Esophagus mucosa (tissue), 1 donor: Measurements from ENCODE around the gene MEGF9. TPM values are rescaled to one million over a fixed set of nuclear protein-coding genes. Genes with fewer than 3 reads are reported as not detected.
A peak's percentile ranks its signal among the peaks of the same experiment; 100 is the strongest.
"Not testable (repeated sequence)": the region's sequence is repeated elsewhere in the genome, so short reads cannot be mapped to it uniquely, and the experiment has no call there.

Experiments
- ATAC-seq: fragments of 200-7000 bp; cut with Tn5 transposase; one replicate; pipeline ENCODE4 v1.9.1; 2020
- total RNA-seq: library from RNA; stranded (reverse); gene quantifications from one replicate; pipeline ENCODE4 v1.2.4, GENCODE V29; 2023
- donor health status: DM: yes; HTN: yes; CAD: no.

The MEGF9 gene
- total RNA-seq, 1 donor from 2014 or later = 9.8 TPM

DNA sequence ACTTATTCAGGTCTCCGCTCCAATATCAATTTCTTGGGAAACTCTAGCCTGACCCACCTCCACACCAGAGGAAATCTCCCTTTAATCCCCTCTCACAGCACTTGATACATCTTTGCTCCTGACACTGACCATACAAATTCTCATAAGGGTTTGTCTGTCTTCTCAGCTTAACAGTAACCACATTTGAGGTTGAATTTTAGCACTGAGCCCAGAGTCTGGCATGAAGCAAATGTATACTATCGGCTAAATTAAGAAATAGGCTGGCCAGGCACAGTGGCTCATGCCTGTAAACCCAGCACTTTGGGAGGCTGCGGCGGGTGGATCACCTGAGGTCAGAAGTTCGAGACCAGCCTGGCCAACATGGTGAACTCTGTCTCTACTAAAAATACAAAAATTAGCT, 144.0 kb downstream of the MEGF9 start:
- ATAC-seq = no peak

DNA sequence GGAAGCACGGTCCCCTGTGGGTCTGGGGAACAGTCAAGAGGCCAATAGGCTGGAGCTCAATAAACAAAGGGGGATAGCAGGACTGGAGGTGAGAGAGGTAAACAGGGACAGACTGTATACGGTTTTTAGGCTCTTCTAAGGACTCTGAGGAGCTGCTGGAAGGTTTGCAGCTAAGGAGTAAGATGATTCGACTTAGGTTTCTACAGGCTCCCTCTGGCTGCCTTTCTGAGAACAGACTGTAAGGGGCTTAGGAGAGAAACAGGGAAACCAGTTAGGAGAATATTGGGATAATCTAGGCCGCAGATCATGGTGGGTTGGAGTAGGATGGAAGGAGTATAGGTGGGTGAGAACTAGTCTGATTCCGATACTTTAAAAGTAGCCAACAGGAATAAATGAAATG, 144.7 kb downstream of the MEGF9 start:
- ATAC-seq = no peak

DNA sequence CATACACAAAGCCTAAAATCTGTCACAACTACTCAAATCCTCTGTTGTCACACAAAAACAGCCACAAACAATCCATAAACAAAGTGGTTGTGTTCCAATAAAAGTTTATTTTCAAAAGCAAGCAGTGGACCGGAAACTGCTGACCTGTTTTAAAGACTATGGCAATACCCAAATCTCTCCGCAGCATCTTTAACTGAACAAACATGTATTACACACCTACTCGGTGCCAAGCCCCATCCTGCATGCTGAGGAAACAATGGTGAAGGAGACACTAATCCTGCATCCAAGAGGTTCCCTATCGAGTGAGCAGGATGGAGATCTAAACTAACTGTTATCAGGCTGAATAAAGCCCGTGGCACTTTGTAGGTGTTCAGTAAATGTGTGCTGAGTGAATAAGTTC, 145.5 kb downstream of the MEGF9 start:
- no peak for ATAC-seq

DNA sequence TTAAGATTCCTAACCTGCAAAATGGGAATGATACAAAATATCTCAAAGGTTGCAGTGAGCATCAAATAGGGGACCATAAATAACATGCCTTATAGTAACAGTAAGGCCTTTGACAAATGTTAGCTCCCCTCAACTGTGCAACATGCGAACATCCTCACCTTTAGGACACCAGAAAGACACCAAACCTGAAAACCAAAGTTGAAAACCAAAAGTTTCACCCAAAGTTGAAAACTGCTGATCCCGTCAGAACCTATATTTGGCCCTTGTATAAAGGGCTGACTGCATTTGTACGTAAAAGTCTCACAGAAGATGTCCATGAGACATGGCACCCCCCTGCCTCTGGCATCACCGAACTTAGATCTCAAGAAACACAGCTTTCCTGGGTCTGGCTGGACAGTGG, 146.4 kb downstream of the MEGF9 start:
- no peak for ATAC-seq

DNA sequence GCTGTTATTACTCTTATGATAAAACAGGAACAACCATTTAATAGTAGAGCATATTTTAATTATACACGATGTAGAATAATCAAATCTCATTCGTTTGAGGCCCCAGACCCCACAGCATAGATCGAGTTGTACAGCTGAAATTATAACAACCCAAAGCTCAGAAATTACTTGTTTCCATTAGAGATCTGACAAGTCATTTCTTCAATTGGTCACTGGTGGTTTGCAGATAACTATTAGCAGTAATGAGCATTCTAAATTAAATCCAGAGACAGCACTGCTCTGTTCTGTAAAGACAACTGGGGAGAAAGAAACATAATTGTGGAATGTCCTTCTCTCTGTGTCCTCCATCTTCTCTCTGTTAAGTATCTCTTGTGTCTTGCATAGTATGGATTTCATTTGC, 147.2 kb downstream of the MEGF9 start:
- no peak for ATAC-seq

DNA sequence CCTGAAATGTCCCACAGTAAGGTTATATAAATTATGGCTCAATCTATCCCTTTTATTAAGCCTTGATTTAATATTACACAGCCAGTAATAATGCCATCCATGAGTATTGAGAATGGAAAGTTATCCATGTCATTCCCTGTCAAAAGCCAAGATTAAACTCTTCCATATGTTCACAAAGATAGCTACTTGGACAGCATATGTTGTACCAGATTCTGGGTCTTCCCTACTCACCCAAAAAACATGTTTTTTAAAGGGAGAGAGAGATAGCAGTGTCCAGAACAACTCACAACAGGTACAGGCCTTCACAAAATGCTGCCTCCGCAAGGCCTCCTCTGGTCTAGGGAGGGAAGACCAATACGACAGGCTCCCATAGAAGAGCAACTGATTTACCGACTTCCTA, 149.7 kb downstream of the MEGF9 start:
- ATAC-seq = no peak

DNA sequence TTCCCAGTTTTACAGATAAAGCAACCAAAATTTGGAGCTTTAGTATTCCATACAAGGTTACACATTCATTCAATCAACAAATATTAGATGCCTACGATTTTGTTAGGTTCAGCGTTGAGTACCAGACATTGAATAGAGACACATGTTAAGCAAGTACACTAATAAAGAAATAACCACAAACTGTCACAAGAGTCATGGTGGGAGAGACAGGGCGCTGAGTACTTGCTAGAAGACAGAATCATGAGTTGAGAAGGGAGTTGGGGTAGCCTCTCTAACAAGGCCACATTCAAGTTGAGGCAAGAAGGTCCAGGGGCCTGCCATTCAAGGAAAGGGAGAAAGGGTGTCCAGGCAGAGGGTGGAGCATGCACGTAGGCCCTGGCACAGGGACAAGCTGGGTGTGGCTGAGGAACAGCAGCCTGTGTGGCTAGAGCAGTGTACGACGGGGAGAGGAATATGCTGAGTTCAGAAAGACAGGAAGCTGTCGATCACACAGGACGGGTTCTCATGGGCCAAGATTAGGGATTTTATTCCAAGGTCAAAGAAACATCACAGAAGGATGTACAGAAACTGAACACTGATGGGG, 151.3 kb downstream of the MEGF9 start:
- peak; percentile 85 for ATAC-seq

DNA sequence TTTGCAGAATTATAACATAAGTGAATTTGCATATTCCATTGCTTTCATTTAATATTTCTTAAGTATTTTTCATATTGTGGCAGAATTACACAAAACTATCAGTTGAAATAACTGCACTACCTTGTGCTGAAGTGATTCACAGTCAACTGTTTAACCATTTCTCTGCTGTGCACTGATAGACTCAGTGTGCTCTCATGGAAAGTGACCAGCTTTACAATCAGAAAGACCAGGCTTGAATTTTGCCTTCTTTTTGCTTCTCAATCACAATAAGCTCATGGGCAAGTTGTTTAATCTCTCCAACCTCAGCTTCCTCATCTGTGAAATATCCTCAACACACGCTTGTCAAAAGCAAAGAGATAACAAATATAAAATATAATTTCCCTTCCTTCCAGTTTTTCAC, 152.6 kb downstream of the MEGF9 start:
- no peak for ATAC-seq

DNA sequence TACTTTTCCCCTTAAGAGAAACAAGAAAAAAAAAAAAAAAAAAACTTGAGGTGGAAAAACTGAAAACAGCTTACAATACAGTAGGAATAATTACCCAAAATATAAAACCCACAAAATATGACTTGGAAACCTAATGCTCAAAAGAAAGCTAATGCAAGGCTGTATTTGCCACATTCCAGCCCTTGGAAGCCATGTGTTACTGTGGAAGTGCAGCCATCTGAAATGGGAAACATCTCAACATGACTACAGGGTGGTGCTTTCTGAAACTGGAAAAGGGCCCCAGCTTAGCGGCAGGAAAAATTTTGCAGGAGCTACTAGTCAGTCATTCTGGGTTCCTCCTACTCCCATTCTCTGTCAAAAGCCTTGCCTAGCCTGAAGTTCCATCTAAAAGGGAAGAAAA, 154.7 kb downstream of the MEGF9 start:
- ATAC-seq = no peak

DNA sequence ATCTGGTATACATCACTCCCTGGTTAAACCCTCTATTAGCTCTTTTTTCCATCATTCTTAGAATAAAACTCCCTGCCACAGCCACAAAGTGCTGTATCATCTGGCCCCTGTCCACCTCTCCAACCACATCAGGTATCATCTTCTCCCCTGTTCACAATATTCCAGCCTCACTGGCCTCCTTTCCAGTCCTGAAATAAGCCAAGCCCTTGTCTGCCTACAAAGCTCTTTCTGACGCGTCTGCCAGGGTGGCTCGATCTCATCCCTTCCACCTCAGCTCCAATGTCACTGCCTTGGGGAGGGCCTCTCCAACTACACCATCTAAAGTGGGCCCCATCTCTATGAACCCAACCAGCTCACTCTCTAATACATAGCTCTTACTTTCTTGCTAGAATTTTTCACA, 155.8 kb downstream of the MEGF9 start:
- no peak for ATAC-seq

DNA sequence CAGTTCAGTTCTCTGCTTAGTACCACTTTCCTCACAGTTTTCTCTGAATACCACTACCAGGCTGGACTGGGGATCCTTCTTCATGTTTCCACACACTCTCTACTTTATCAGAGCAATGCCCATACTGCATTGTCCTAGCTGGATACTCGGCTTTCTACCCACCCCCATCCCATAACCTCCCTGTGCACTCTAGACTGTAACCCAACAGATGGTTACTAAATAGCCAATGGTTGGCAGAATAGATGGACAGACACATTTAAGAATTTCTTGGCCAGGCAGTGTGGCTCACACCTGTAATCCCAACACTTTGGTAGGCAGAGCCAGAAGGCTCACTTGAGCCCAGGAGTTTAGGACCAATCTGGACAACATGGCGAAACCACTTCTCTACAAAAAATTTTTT, 157.1 kb downstream of the MEGF9 start:
- ATAC-seq = no peak

DNA sequence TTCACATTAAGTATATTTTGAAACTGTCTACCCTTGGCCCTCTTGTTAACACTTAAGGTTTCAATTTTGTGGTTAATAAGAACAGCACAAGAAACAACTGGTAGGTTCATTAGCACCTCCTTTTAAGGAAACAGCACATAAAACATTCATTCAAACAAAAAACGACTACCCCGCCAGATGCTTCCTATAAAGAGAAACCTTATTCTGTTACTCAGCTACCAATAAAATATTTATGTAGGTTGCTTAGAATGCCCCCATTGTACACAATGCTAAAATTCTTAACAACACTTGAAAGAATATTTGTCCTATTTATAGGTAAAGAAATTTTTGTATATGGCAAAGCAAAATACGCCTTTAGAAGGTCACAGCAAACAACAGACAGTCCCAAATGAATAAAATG, 157.5 kb downstream of the MEGF9 start:
- no peak for ATAC-seq

DNA sequence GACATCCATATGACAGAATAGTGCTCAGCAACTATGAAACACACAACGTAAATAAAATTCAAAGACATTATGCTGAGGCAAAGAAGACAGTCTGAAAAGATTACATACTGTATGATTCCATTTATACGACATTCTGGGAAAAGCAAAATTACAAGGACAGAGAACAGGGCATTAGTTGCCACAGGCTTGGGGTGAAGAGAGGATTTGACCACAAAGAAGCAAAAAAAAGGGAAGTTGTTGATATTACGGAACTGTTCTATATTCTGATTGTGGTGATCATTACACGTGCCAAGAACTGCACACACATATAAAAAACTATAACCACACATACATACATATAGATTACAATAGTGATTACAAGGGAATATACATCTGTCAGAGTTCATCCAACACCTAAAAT, 158.4 kb downstream of the MEGF9 start:
- no peak for ATAC-seq

DNA sequence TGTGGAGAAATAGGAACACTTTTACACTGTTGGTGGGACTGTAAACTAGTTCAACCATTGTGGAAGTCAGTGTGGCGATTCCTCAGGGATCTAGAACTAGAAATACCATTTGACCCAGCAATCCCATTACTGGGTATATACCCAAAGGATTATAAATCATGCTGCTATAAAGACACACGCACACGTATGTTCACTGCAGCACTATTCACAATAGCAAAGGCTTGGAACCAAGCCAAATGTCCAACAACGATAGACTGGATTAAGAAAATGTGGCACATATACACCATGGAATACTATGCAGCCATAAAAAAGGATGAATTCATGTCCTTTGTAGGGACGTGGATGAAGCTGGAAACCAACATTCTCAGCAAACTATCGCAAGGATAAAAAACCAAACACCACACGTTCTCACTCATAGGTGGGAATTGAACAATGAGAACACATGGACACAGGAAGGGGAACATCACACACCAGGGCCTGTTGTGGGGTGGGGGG, 162.0 kb downstream of the MEGF9 start:
- ATAC-seq = not testable (repeated sequence)

Other genes with a start within 250 kb of the MEGF9 start
- 31.6 TPM for gene CDK5RAP2, start 134.3 kb downstream of the MEGF9 start, total RNA-seq
- gene FBXW2, start 78.9 kb upstream of the MEGF9 start, total RNA-seq = 34.7 TPM
- gene PSMD5, start 128.5 kb upstream of the MEGF9 start, total RNA-seq = 45.2 TPM
- gene PHF19, start 162.7 kb upstream of the MEGF9 start, total RNA-seq = 25.3 TPM
- gene TRAF1, start 212.3 kb upstream of the MEGF9 start, total RNA-seq = 1.2 TPM